Prostate gland (tissue), 2 donors: Measurements from ENCODE around the gene AP2A1.

Experiments
- CTCF ChIP-seq, 4 experiments: fragments of 200-600 bp in 2 of 4; fragments of 450-650 bp in 2 of 4; sonication (generic) in 2 of 4; IDR thresholded peaks; 1 replicate in 3 of 4; 2 replicates in 1 of 4; pipeline ENCODE4 v1.5.1; 2016 to 2019; ENCODE audit warnings: antibody characterized with exemption in 4 of 4, mild to moderate bottlenecking in 2 of 4, moderate library complexity in 2 of 4
- POLR2A ChIP-seq: fragments of 450-650 bp; IDR thresholded peaks from one replicate; pipeline ENCODE4 v1.6.1; 2016; ENCODE audit warnings: antibody characterized with exemption, mild to moderate bottlenecking
- POLR2AphosphoS5 ChIP-seq: sonication (generic); formaldehyde crosslinking; IDR thresholded peaks from one replicate; pipeline ENCODE4 v1.6.1; 2017; ENCODE audit warnings: antibody characterized with exemption

- TF ChIP-seq POLR2AphosphoS5 = no peak
- no peak for TF ChIP-seq CTCF (IDR thresholded peaks at IDR 0.05)
- TF ChIP-seq POLR2A = no peak
Observed at GRCh38 chr19:49786376-49786820, 19.6 kb downstream of the AP2A1 start.
